ENCODE results near the gene ITGA5. TPM values are rescaled to one million over a fixed set of nuclear protein-coding genes. Genes with fewer than 3 reads are reported as not detected.
A peak's percentile ranks its signal among the peaks of the same experiment; 100 is the strongest.

ITGA5 gene
- total and polyA plus RNA-seq, 9 of the 15 experiments (the other 6 are each of a cell fraction or from before 2014, with no cell fraction given): 9.1 to 82.1 (median 47.4) TPM

GRCh38 chr12:54419088-54419887, at the start of gene ITGA5 (continued):
- TF ChIP-seq NCOA6 (IDR thresholded peaks at IDR 0.05): no peak
- no peak for TF ChIP-seq PTBP1 (IDR thresholded peaks at IDR 0.05; ENCODE audit: low read depth, low read length)
- TF ChIP-seq TBL1XR1 (IDR thresholded peaks at IDR 0.05; ENCODE audit: low read length in 2 of 2): no peak
- no peak for TF ChIP-seq CC2D1A (IDR thresholded peaks at IDR 0.05)
- TF ChIP-seq TAL1 (IDR thresholded peaks at IDR 0.05): no peak
- TF ChIP-seq POLR2H (tag; IDR thresholded peaks at IDR 0.05; ENCODE audit: low read depth): no peak
- TF ChIP-seq POLR2A (conservative IDR thresholded peaks at IDR 0.05): peak; percentile 77
- TF ChIP-seq ZBTB1 (CRISPR knock-in tag; IDR thresholded peaks at IDR 0.05; ENCODE audit: borderline replicate concordance, low read depth): no peak
- TF ChIP-seq ZNF175 (CRISPR knock-in tag; IDR thresholded peaks at IDR 0.05; ENCODE audit: low read depth): no peak
- TF ChIP-seq, protein P1, sequence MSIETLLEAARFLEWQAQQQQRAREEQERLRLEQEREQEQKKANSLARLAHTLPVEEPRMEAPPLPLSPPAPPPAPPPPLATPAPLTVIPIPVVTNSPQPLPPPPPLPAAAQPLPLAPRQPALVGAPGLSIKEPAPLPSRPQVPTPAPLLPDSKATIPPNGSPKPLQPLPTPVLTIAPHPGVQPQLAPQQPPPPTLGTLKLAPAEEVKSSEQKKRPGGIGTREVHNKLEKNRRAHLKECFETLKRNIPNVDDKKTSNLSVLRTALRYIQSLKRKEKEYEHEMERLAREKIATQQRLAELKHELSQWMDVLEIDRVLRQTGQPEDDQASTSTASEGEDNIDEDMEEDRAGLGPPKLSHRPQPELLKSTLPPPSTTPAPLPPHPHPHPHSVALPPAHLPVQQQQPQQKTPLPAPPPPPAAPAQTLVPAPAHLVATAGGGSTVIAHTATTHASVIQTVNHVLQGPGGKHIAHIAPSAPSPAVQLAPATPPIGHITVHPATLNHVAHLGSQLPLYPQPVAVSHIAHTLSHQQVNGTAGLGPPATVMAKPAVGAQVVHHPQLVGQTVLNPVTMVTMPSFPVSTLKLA (conservative IDR thresholded peaks at IDR 0.05): peak; percentile 32 to 54; a peak in 1 of 4 replicates
- TF ChIP-seq SMC3 (conservative IDR thresholded peaks at IDR 0.05; ENCODE audit: insufficient read depth, low read depth, low read length): no peak
- no peak for TF ChIP-seq ZNF445 (CRISPR knock-in tag; IDR thresholded peaks at IDR 0.05; ENCODE audit: low read depth)
- no peak for TF ChIP-seq HDAC6 (IDR thresholded peaks at IDR 0.05; ENCODE audit: low read depth, low read length)
- TF ChIP-seq NONO (IDR thresholded peaks at IDR 0.05; ENCODE audit: low read depth in 2 of 2, low read length in 1 of 2): no peak
- no peak for TF ChIP-seq WHSC1 (IDR thresholded peaks at IDR 0.05; ENCODE audit: low read length)
- TF ChIP-seq ELF4 (CRISPR knock-in tag; IDR thresholded peaks at IDR 0.05): no peak
- TF ChIP-seq MTA1 (IDR thresholded peaks at IDR 0.05; ENCODE audit: borderline replicate concordance): peak; percentile 47; the same call in 1 of the 2 replicates
- TF ChIP-seq PRPF4 (IDR thresholded peaks at IDR 0.05; ENCODE audit: insufficient read depth, low read depth, low read length, poor library complexity, severe bottlenecking): no peak
- TF ChIP-seq KLF1 (tag; IDR thresholded peaks at IDR 0.05): no peak
- TF ChIP-seq ZC3H11A (IDR thresholded peaks at IDR 0.05; ENCODE audit: low read depth, low read length): no peak
- TF ChIP-seq, protein P2, sequence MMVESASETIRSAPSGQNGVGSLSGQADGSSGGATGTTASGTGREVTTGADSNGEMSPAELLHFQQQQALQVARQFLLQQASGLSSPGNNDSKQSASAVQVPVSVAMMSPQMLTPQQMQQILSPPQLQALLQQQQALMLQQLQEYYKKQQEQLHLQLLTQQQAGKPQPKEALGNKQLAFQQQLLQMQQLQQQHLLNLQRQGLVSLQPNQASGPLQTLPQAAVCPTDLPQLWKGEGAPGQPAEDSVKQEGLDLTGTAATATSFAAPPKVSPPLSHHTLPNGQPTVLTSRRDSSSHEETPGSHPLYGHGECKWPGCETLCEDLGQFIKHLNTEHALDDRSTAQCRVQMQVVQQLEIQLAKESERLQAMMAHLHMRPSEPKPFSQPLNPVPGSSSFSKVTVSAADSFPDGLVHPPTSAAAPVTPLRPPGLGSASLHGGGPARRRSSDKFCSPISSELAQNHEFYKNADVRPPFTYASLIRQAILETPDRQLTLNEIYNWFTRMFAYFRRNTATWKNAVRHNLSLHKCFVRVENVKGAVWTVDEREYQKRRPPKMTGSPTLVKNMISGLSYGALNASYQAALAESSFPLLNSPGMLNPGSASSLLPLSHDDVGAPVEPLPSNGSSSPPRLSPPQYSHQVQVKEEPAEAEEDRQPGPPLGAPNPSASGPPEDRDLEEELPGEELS (CRISPR knock-in tag; IDR thresholded peaks at IDR 0.05; ENCODE audit: borderline replicate concordance): no peak
- no peak for TF ChIP-seq DACH1 (IDR thresholded peaks at IDR 0.05; ENCODE audit: partially characterized antibody)
- TF ChIP-seq ZNF140 (CRISPR knock-in tag; IDR thresholded peaks at IDR 0.05): no peak
- no peak for TF ChIP-seq NR2F6 (CRISPR knock-in tag; IDR thresholded peaks at IDR 0.05)
- no peak for TF ChIP-seq CBFB (CRISPR knock-in tag; IDR thresholded peaks at IDR 0.05)
- no peak for TF ChIP-seq SMAD2 (IDR thresholded peaks at IDR 0.05; ENCODE audit: low read depth, low read length)
- TF ChIP-seq NR2C2 (CRISPR knock-in tag; IDR thresholded peaks at IDR 0.05): no peak
- TF ChIP-seq NR2C2 (tag; IDR thresholded peaks at IDR 0.05): 0 out of 2 replicates have a peak, but pooled peaks have one; percentile 19
- no peak for TF ChIP-seq ZFP1 (CRISPR knock-in tag; IDR thresholded peaks at IDR 0.05)
